Urinary bladder (tissue), 4 donors: ENCODE data around the gene SYMPK. TPM values are rescaled to one million over a fixed set of nuclear protein-coding genes. Genes with fewer than 3 reads are reported as not detected.

ENCODE experiments used
- DNase-seq: peaks from one replicate; pipeline ENCODE4 v3.0.0-alpha.2; 2015; ENCODE audit errors: extremely low spot score
- H3K27ac ChIP-seq: one replicate; pipeline ENCODE4 v1.5.1; 2013; ENCODE audit warnings: low read depth, mild to moderate bottlenecking, moderate library complexity
- H3K36me3 ChIP-seq: one replicate; pipeline ENCODE4 v1.6.1; 2013; ENCODE audit warnings: mild to moderate bottlenecking, moderate library complexity; ENCODE audit not compliant: insufficient read depth
- H3K4me1 ChIP-seq: one replicate; pipeline ENCODE4 v1.6.1; 2013; ENCODE audit warnings: mild to moderate bottlenecking, moderate library complexity; ENCODE audit not compliant: insufficient read depth
- H3K4me3 ChIP-seq: one replicate; pipeline ENCODE4 v1.5.1; 2013; ENCODE audit warnings: low read depth, low read length
- WGBS: extraction: QIAGEN DNeasy Blood & Tissue Kit; methylation state at CpG from one replicate; pipeline ENCODE4 v1.1.7; 2013; 5-methylcytosine and 5-hydroxymethylcytosine counted together
- polyA plus RNA-seq: library from polyadenylated mRNA; stranded (reverse); fragments of 200-250 nt; gene quantifications from one replicate; pipeline ENCODE4 v1.2.3, GENCODE V29; 2013
- total RNA-seq: library from RNA; depleted of rRNA; stranded (reverse); fragments of >200 nt; gene quantifications from one replicate; pipeline ENCODE4 v1.2.3, GENCODE V29; 2014
- donor health status: healthy with polysubstance abuse.
- donor health status: healthy.

SYMPK gene
- total and polyA plus RNA-seq, 2 donors, result 22.5 to 38.9 TPM

GRCh38 chr19:45866400-45867176, 3.6 kb upstream of the SYMPK start:
- no peak overlapping the region for H3K4me3 ChIP-seq
- H3K27ac ChIP-seq, result no peak overlapping the region
- H3K4me1 ChIP-seq, result no peaks in the 10 kb centered on the region
- H3K36me3 ChIP-seq, result no peaks in the 10 kb centered on the region
- no peak for DNase-seq
- WGBS, result 67% methylated on average over 11 of the region's 11 CpGs

GRCh38 chr19:45865269-45865948, 2.5 kb upstream of the SYMPK start:
- Histone ChIP-seq H3K4me3 (no peak overlapping the region), H3K27ac (no peak overlapping the region), H3K4me1 (no peaks in the 10 kb centered on the region), H3K36me3 (no peaks in the 10 kb centered on the region)
- no peak for DNase-seq
- 62% methylated on average over 9 of the region's 9 CpGs for WGBS

GRCh38 chr19:45864629-45865082, 1.7 kb upstream of the SYMPK start:
- no peak for DNase-seq
- 12% methylated on average over 12 of the region's 12 CpGs for WGBS
- H3K27ac ChIP-seq, result no peak overlapping the region
- H3K4me1 ChIP-seq, result no peaks in the 10 kb centered on the region
- no peak overlapping the region for H3K4me3 ChIP-seq
- peaks cover under 1% of the 10 kb centered on the region for H3K36me3 ChIP-seq

- H3K36me3 ChIP-seq, result peaks cover 2% of the 10 kb centered on the region
- 2% methylated on average over 71 of the region's 71 CpGs for WGBS
- peak within 1 kb of the TSS; percentile 29 for H3K4me3 ChIP-seq
- H3K27ac ChIP-seq, result no peak within 1 kb of the TSS
- no peak for DNase-seq
- H3K4me1 ChIP-seq, result no peaks in the 10 kb centered on the region
Observed at GRCh38 chr19:45863840-45864628, 1.1 kb upstream of the SYMPK start, which contains the start of gene FOXA3. Gene FOXA3 (plus strand): TSS chr19:45864326. CDS start chr19:45864457, 131 bp downstream.

- H3K27ac ChIP-seq, result no peak overlapping the region
- no peak for DNase-seq
- 2% methylated on average over 22 of the region's 22 CpGs for WGBS
- H3K36me3 ChIP-seq, result peaks cover 2% of the 10 kb centered on the region
- H3K4me3 ChIP-seq, result peak overlapping the region; percentile 29
- no peaks in the 10 kb centered on the region for H3K4me1 ChIP-seq
Observed at GRCh38 chr19:45863335-45863839, 440 bp upstream of the SYMPK start.

- no peaks in the 10 kb centered on the region for H3K4me1 ChIP-seq
- WGBS, result under 1% methylated on average over 11 of the region's 11 CpGs
- H3K4me3 ChIP-seq, result peak overlapping the region; percentile 71
- H3K36me3 ChIP-seq, result peaks cover 2% of the 10 kb centered on the region
- peak overlapping the region; percentile 76 for H3K27ac ChIP-seq
- DNase-seq, result no peak
Observed at GRCh38 chr19:45862271-45862563, 730 bp downstream of the SYMPK start.

GRCh38 chr19:45860359-45861259, 2.3 kb downstream of the SYMPK start:
- no peak for DNase-seq
- Histone ChIP-seq H3K27ac (no peak overlapping the region), H3K4me1 (no peaks in the 10 kb centered on the region), H3K36me3 (peaks cover 2% of the 10 kb centered on the region), H3K4me3 (no peak overlapping the region)
- WGBS, result 90% methylated on average over 15 of the region's 15 CpGs

GRCh38 chr19:45854167-45854778, 8.7 kb downstream of the SYMPK start:
- Histone ChIP-seq H3K4me3 (no peak overlapping the region), H3K36me3 (peaks cover 3% of the 10 kb centered on the region), H3K27ac (no peak overlapping the region), H3K4me1 (no peaks in the 10 kb centered on the region)
- 95% methylated on average over 16 of the region's 16 CpGs for WGBS
- DNase-seq, result no peak

GRCh38 chr19:45852983-45853382, 10.0 kb downstream of the SYMPK start:
- Histone ChIP-seq H3K27ac (no peak overlapping the region), H3K36me3 (peaks cover 3% of the 10 kb centered on the region), H3K4me3 (no peak overlapping the region), H3K4me1 (no peaks in the 10 kb centered on the region)
- 77% methylated on average over 7 of the region's 7 CpGs for WGBS
- DNase-seq, result no peak

- Histone ChIP-seq H3K4me3 (no peak overlapping the region), H3K36me3 (peaks cover 3% of the 10 kb centered on the region), H3K4me1 (no peaks in the 10 kb centered on the region), H3K27ac (no peak overlapping the region)
- 89% methylated on average over 10 of the region's 10 CpGs for WGBS
- no peak for DNase-seq
Observed at GRCh38 chr19:45852145-45852750, 10.7 kb downstream of the SYMPK start.

GRCh38 chr19:45848922-45849321, 14.0 kb downstream of the SYMPK start:
- Histone ChIP-seq H3K36me3 (peaks cover 3% of the 10 kb centered on the region), H3K27ac (no peak overlapping the region), H3K4me3 (no peak overlapping the region), H3K4me1 (no peaks in the 10 kb centered on the region)
- 91% methylated on average over 4 of the region's 4 CpGs for WGBS
- DNase-seq, result no peak

GRCh38 chr19:45847663-45848062, 15.3 kb downstream of the SYMPK start:
- DNase-seq, result no peak
- Histone ChIP-seq H3K27ac (no peak overlapping the region), H3K4me3 (no peak overlapping the region), H3K4me1 (no peaks in the 10 kb centered on the region), H3K36me3 (peaks cover 3% of the 10 kb centered on the region)
- WGBS, result 93% methylated on average over 13 of the region's 13 CpGs
